ENCODE results near the gene LMAN1L.

LMAN1L gene

DNA sequence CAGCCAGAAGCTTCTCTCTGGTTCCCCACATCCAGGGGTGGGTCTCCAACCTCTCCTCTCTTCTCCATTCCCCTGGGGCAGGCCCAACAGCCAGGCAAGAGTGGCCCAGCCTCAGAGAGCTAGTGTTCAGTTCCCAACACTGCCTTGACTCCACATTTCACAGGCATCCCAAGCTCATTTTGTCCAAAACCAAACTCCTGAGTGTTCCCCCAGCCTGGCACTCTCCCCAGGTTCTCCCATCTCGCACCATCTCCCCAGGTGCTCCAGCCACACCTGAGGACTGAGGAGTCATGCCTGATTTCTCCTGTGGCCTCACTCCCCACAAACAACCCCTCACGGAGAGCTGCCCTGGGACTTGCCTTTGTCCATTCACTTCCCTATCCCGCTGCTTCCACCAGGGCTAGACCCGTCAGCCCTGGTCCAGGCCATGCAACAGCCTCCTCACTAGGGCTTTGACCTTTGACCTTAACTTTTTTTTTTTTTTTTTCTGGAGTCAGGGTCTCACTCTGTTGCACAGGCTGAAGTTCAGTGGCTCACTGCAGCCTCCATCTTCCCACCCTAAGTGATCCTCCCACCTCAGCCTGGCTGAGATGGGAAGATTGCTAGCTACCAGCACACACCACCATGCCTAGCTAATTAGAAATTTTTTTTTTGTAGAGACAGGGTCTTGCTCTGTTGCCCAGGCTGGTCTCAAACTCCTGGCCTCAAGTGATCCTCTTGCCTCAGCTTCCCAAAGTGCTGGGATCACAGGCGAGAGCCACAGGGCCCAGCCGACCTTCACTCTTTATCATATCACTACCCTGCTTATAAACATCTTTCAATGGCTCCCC, 34.7 kb upstream of the LMAN1L start:
- Histone ChIP-seq H3K4me2 (ENCODE audit: low read depth, low read length, poor library complexity, severe bottlenecking) (peak overlapping the region; percentile 80), H4K20me1 (ENCODE audit: low read depth, low read length) (no peaks in the 10 kb centered on the region), H3F3A (ENCODE audit: insufficient read depth) (peaks cover 65% of the 10 kb centered on the region), H2AFZ (ENCODE audit: low read depth, low read length, severe bottlenecking) (no peak overlapping the region), H3K4me3 (ENCODE audit: insufficient read depth, low read length, poor library complexity, severe bottlenecking) (peak overlapping the region; percentile 12), H3K9me3 (ENCODE audit: insufficient read depth, low read length) (no peaks in the 10 kb centered on the region), H3K9ac (ENCODE audit: low read length) (peak overlapping the region; percentile 66), H3K36me3 (ENCODE audit: low read length) (no peaks in the 10 kb centered on the region), H3K27me3 (ENCODE audit: low read length) (no peaks in the 10 kb centered on the region), H3K27ac (ENCODE audit: low read depth, low read length) (peak overlapping the region; percentile 96), H3K9me2 (replicated peaks; ENCODE audit: insufficient read depth, low read length) (no peaks in the 10 kb centered on the region), H3K79me2 (ENCODE audit: insufficient read depth, low read length) (peaks cover 44% of the 10 kb centered on the region)
- no peak for TF ChIP-seq CTCF (IDR thresholded peaks at IDR 0.05; ENCODE audit: insufficient read depth, low read length, poor library complexity, severe bottlenecking)
- TF ChIP-seq EZH2phosphoT487 (conservative IDR thresholded peaks at IDR 0.05; ENCODE audit: low read length) = no peak

GRCh38 chr15:74778599-74778970, 34.0 kb upstream of the LMAN1L start:
- Histone ChIP-seq H3K9ac (ENCODE audit: low read length) (peak overlapping the region; percentile 66), H3K79me2 (ENCODE audit: insufficient read depth, low read length) (peaks cover 50% of the 10 kb centered on the region)
- TF ChIP-seq EZH2phosphoT487 (conservative IDR thresholded peaks at IDR 0.05; ENCODE audit: low read length) (no peak), CTCF (IDR thresholded peaks at IDR 0.05; ENCODE audit: insufficient read depth, low read length, poor library complexity, severe bottlenecking) (no peak)

GRCh38 chr15:74779162-74779648, 33.4 kb upstream of the LMAN1L start:
- H3K9me3 ChIP-seq (ENCODE audit: insufficient read depth, low read length) = no peaks in the 10 kb centered on the region
- peaks cover 69% of the 10 kb centered on the region for H3F3A ChIP-seq (ENCODE audit: insufficient read depth)
- H3K4me2 ChIP-seq (ENCODE audit: low read depth, low read length, poor library complexity, severe bottlenecking) = peak overlapping the region; percentile 80
- H2AFZ ChIP-seq (ENCODE audit: low read depth, low read length, severe bottlenecking) = no peak overlapping the region
- no peaks in the 10 kb centered on the region for H4K20me1 ChIP-seq (ENCODE audit: low read depth, low read length)
- TF ChIP-seq CTCF (IDR thresholded peaks at IDR 0.05; ENCODE audit: insufficient read depth, low read length, poor library complexity, severe bottlenecking) = no peak
- TF ChIP-seq EZH2phosphoT487 (conservative IDR thresholded peaks at IDR 0.05; ENCODE audit: low read length) = no peak
- H3K27ac ChIP-seq (ENCODE audit: low read depth, low read length) = peak overlapping the region; percentile 96
- no peaks in the 10 kb centered on the region for H3K9me2 ChIP-seq (replicated peaks; ENCODE audit: insufficient read depth, low read length)
- no peak overlapping the region for H3K4me3 ChIP-seq (ENCODE audit: insufficient read depth, low read length, poor library complexity, severe bottlenecking)
- peak overlapping the region; percentile 66 for H3K9ac ChIP-seq (ENCODE audit: low read length)
- H3K36me3 ChIP-seq (ENCODE audit: low read length) = no peaks in the 10 kb centered on the region
- peaks cover 53% of the 10 kb centered on the region for H3K79me2 ChIP-seq (ENCODE audit: insufficient read depth, low read length)
- no peaks in the 10 kb centered on the region for H3K27me3 ChIP-seq (ENCODE audit: low read length)

More at GRCh38 chr15:74778599-74778970, 34.0 kb upstream of the LMAN1L start:
- Histone ChIP-seq H3K27me3 (ENCODE audit: low read length) (no peaks in the 10 kb centered on the region), H4K20me1 (ENCODE audit: low read depth, low read length) (no peaks in the 10 kb centered on the region), H2AFZ (ENCODE audit: low read depth, low read length, severe bottlenecking) (no peak overlapping the region), H3K9me3 (ENCODE audit: insufficient read depth, low read length) (no peaks in the 10 kb centered on the region), H3F3A (ENCODE audit: insufficient read depth) (peaks cover 69% of the 10 kb centered on the region), H3K27ac (ENCODE audit: low read depth, low read length) (peak overlapping the region; percentile 96), H3K4me2 (ENCODE audit: low read depth, low read length, poor library complexity, severe bottlenecking) (peak overlapping the region; percentile 80), H3K4me3 (ENCODE audit: insufficient read depth, low read length, poor library complexity, severe bottlenecking) (no peak overlapping the region), H3K9me2 (replicated peaks; ENCODE audit: insufficient read depth, low read length) (no peaks in the 10 kb centered on the region), H3K36me3 (ENCODE audit: low read length) (no peaks in the 10 kb centered on the region)

Measured in SU-DHL-6 (cell line).